BE2C (cell line): ENCODE results near the gene TMIGD1.

Experiments
- DNase-seq: peaks from one replicate; pipeline ENCODE4 v3.0.0-alpha.2; 2020
- H3K27me3 ChIP-seq: fragments of 250-450 bp; sonication (Bioruptor Pico); 2 replicates; pipeline ENCODE4 v1.5.1; 2020; ENCODE audit warnings: mild to moderate bottlenecking
- H3K36me3 ChIP-seq: fragments of 250-450 bp; sonication (Bioruptor Pico); 2 replicates; pipeline ENCODE4 v1.5.1; 2020; ENCODE audit warnings: mild to moderate bottlenecking
- H3K4me1 ChIP-seq: fragments of 250-450 bp; sonication (Bioruptor Pico); 2 replicates; pipeline ENCODE4 v1.5.1; 2020
- H3K4me3 ChIP-seq: 2 replicates; pipeline ENCODE4 v1.5.1; 2011; ENCODE audit warnings: low read depth, low read length
- H3K9me3 ChIP-seq: fragments of 250-450 bp; sonication (Bioruptor Pico); 2 replicates; pipeline ENCODE4 v1.5.1; 2020
- CTCF ChIP-seq: IDR thresholded peaks from 2 replicates; pipeline ENCODE4 v1.5.1; 2012; ENCODE audit warnings: mild to moderate bottlenecking, low read depth, low read length

TMIGD1 gene

GRCh38 chr17:30375661-30376060, 41.8 kb upstream of the TMIGD1 start:
- H3K36me3 ChIP-seq: no peaks in the 10 kb centered on the region
- DNase-seq: no peak

GRCh38 chr17:30372755-30373154, 38.9 kb upstream of the TMIGD1 start:
- Histone ChIP-seq H3K27me3 (no peaks in the 10 kb centered on the region), H3K4me1 (no peaks in the 10 kb centered on the region), H3K9me3 (no peaks in the 10 kb centered on the region), H3K4me3 (no peak overlapping the region), H3K36me3 (no peaks in the 10 kb centered on the region)
- peak; percentile 17; the same call in 1 of the 2 replicates for TF ChIP-seq CTCF
- DNase-seq: no peak

More at GRCh38 chr17:30375661-30376060, 41.8 kb upstream of the TMIGD1 start:
- no peaks in the 10 kb centered on the region for H3K27me3 ChIP-seq
- no peaks in the 10 kb centered on the region for H3K9me3 ChIP-seq
- TF ChIP-seq CTCF: no peak
- no peak overlapping the region for H3K4me3 ChIP-seq
- no peaks in the 10 kb centered on the region for H3K4me1 ChIP-seq

- H3K27me3 ChIP-seq: no peaks in the 10 kb centered on the region
- H3K36me3 ChIP-seq: no peaks in the 10 kb centered on the region
- DNase-seq: no peak
- no peak for TF ChIP-seq CTCF
- no peaks in the 10 kb centered on the region for H3K4me1 ChIP-seq
- no peak overlapping the region for H3K4me3 ChIP-seq
- no peaks in the 10 kb centered on the region for H3K9me3 ChIP-seq
Observed at GRCh38 chr17:30369995-30370394, 36.1 kb upstream of the TMIGD1 start.

GRCh38 chr17:30368912-30369720, 35.3 kb upstream of the TMIGD1 start:
- Histone ChIP-seq H3K4me1 (no peaks in the 10 kb centered on the region), H3K27me3 (no peaks in the 10 kb centered on the region), H3K9me3 (no peaks in the 10 kb centered on the region), H3K4me3 (no peak overlapping the region), H3K36me3 (no peaks in the 10 kb centered on the region)
- no peak for DNase-seq
- TF ChIP-seq CTCF: no peak

GRCh38 chr17:30366536-30366935, 32.7 kb upstream of the TMIGD1 start:
- no peaks in the 10 kb centered on the region for H3K9me3 ChIP-seq
- no peak overlapping the region for H3K4me3 ChIP-seq
- H3K36me3 ChIP-seq: no peaks in the 10 kb centered on the region
- no peaks in the 10 kb centered on the region for H3K27me3 ChIP-seq
- no peaks in the 10 kb centered on the region for H3K4me1 ChIP-seq
- DNase-seq: no peak
- TF ChIP-seq CTCF: no peak

- DNase-seq: no peak
- Histone ChIP-seq H3K27me3 (no peaks in the 10 kb centered on the region), H3K36me3 (no peaks in the 10 kb centered on the region), H3K4me1 (no peaks in the 10 kb centered on the region), H3K9me3 (no peaks in the 10 kb centered on the region), H3K4me3 (no peak overlapping the region)
- no peak for TF ChIP-seq CTCF
Observed at GRCh38 chr17:30363715-30364202, 29.9 kb upstream of the TMIGD1 start.
